ENCODE results near the gene SERGEF.

The SERGEF gene

DNA sequence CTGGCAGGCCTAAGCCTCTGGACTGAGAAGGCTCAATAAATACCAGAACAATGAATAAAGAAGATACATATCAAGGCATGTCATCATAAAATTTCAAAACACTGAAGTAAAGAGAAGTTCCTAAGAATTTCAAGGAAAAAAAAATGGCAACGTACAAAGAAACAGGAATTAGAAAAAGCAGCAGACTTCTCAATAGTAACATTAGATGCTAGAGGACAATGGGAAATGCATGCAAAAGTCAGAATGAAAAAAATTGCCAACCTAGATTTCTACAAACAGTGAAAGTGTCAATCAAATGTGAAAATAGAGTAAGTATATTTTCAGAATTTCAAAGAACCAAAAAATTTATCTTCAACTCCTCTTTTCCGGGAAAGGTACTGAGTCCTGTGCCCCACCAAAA lies 153.3 kb downstream of the SERGEF start:
- DNase-seq (ENCODE audit: low spot score): no peak

- no peak for DNase-seq (ENCODE audit: low spot score)
These were observed 157.1 kb downstream of the SERGEF start for GRCh38 chr11:17855531-17856290.

DNA sequence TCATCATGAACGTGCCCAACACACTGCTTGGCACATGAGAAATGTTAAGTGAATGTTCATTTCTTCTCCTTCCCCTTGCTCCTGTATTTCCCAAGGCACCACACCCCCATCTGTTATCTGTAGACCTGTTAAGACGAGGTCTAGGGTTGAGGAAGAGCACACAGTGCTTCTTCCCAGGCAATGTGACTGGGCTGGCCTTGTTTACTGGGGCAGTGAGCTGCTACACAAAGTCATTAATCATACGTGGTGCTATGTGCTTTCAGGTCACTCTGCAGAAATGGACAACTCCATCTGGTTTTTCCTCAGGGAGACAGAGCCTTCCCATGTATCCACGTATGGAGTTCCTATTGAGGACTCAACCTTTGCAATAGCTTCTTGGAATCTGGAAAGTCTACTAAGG lies 159.6 kb downstream of the SERGEF start:
- no peak for DNase-seq (ENCODE audit: low spot score)

DNA sequence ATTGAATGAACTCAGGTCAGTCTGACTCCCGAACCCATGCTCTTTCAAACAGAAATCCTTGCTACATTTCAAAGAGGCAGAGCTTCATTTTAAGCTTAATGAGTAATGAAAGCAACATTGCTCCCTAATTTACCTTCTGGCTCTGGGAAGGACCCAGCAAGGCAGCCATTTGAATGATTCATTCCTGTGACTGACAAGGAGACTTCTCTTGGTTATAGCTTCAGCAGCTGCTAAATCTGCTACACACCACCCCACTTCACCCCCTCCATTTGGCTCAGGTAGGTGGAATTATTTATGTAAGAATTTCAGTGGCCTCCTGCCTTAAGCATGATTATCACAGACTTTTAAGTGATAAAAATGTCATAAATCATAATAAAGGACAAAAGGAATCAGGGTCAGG lies 160.6 kb downstream of the SERGEF start:
- no peak for DNase-seq (ENCODE audit: low spot score)

GRCh38 chr11:17851697-17852096 lies 161.2 kb downstream of the SERGEF start:
- no peak for DNase-seq (ENCODE audit: low spot score)

GRCh38 chr11:17850336-17850735 lies 162.5 kb downstream of the SERGEF start:
- DNase-seq (ENCODE audit: low spot score): no peak

- DNase-seq (ENCODE audit: low spot score): no peak
These were observed 164.1 kb downstream of the SERGEF start for GRCh38 chr11:17848715-17849114.

DNA sequence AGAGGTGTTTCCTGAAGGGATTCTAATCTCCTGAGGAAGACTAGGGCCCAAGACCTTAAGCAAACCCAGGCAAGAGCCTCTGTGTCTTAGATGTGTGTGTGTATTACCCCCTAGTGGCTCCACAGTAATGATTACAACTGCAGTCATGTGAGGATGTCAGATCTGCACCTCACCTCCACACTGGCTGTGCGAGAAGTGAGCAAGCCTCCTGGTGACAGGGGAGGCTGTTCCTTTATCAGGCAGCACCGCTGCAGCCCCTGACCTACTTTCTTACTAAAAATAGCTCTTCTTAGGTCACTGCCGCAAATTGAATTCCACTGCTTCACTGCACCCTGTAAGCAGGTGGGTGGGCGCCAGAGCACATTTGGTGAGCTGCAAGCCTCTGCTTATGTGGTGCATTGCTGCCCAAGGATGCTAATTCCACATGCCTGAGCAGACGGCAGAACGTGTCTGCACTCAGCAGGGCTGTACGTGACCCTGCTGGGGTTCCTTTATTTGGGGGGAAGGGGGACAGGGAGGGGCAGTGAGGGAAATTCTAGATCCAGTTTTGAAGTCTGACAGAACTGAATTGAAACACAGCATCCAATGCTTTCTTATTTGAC lies 165.9 kb downstream of the SERGEF start:
- DNase-seq (ENCODE audit: low spot score): no peak

- no peak for DNase-seq (ENCODE audit: low spot score)
These were observed 167.4 kb downstream of the SERGEF start for GRCh38 chr11:17845431-17845881.

GRCh38 chr11:17840101-17840548 lies 172.7 kb downstream of the SERGEF start:
- no peak for DNase-seq (ENCODE audit: low spot score)

DNA sequence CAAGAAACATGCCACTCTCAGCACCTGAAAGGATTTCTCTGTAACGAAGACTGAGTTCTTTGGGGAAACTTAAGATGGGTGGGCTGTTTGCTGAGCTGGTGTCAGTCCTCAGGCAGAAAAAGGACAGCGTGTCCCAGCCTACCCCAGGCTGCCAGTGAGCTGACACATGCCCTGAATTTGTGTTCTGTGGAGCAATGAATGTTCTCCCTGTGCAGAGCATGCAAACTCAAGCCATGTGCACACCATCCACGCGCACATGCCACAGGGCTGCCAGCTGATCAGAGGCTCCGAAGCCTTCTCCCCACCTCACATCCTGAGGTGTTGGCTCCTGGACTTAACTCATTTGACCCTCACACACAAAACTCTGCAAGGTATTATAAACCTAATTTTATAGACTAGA lies 173.4 kb downstream of the SERGEF start:
- no peak for DNase-seq (ENCODE audit: low spot score)

GRCh38 chr11:17838102-17838501 lies 174.7 kb downstream of the SERGEF start:
- no peak for DNase-seq (ENCODE audit: low spot score)

DNA sequence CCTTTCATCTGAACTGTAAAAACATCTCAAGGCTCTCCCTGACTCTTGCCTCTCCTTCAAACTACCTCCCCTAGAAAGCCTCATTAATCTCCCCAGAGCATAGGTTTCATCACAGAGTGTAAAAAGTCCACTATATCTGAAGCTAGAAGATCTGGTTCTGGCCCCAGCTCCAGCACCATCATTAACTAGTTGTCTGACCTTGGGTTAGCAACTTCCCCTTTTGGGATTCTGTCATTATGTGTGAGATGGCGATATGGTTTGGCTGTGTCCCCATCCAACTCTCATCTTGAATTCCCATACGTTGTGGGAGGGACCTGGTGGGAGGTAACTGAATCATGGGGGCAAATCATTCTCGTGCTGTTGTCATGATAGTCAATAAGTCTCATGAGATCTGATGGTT lies 181.0 kb downstream of the SERGEF start:
- DNase-seq (ENCODE audit: low spot score): no peak

GRCh38 chr11:17831228-17831627 lies 181.6 kb downstream of the SERGEF start:
- DNase-seq (ENCODE audit: low spot score): no peak

GRCh38 chr11:17828311-17828751 lies 184.5 kb downstream of the SERGEF start:
- DNase-seq (ENCODE audit: low spot score): no peak

DNA sequence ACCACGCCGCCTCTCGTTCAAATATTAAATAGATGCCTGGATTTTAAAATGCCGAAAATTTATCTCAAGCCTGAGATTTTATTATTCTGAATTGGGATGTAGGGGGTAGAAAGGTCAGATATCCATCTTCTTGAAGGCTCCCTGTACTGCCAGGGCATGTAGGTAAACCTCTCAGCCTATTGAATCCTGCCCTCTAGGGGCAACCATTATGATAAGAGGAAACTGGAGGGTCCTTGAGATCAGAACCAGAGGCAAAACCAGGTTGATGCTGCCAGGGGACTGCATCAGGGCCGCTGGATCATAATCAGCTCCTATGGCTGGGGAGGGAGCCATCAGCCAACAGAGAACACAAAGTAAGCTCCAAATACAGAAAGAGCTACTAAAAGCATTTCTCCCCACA lies 185.8 kb downstream of the SERGEF start:
- DNase-seq (ENCODE audit: low spot score): no peak

DNA sequence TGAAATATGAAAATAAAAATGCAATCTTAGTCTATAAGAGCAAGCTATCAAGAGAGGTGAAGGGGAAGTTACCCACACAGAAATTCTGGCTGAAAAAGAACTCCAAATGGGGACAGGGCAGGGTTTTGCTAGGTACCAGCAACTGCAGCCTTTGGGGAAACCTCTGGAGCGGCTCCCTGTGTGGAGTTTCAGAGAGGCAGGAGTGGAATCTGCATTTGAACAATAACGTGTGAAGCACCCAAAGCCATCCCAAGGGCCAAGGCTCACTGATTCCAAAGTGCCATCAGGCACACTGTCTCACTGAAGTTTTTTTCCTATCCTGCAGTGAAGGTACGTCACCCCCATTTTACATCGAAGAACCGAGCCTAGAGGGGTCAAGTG lies 190.5 kb downstream of the SERGEF start:
- DNase-seq (ENCODE audit: low spot score): no peak

DNA sequence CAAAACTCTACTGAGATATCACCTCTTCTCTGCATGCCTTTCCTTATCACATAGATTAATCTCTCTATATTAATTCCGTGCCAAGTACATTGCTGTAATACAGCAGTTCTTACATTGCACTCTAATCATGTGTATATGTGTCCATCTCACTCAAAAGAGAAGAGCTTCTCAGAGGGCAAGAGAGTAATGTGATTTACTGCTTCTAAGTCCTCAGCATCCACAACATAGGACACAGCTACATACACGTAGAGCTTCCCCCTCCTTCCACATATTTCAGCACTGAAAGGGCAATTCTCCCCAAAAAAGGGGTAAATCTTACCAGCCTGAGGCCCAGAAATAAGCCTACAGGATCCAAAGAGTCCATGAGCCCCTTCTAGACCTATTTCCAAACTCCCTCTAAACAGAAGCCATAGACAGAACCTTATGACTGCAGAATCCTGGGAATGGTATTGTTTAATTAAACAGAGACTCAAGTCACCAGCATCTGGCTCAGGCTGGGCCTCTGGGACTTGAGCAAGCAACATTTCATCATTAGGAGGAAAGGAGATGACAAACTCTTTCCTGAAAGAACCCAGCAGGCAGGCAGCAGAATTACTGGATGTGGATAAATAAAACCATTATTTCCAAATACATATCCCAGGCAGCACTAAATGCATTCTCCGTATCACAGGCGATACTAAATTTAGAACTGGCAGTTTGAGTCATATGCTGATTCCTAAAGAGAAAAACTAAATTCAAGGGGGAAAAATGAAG lies 191.0 kb downstream of the SERGEF start:
- DNase-seq (ENCODE audit: low spot score): no peak

- no peak for DNase-seq (ENCODE audit: low spot score)
These were observed 196.5 kb downstream of the SERGEF start for GRCh38 chr11:17816232-17816931.

- DNase-seq (ENCODE audit: low spot score): no peak
These were observed 198.3 kb downstream of the SERGEF start for GRCh38 chr11:17814546-17814945.

DNA sequence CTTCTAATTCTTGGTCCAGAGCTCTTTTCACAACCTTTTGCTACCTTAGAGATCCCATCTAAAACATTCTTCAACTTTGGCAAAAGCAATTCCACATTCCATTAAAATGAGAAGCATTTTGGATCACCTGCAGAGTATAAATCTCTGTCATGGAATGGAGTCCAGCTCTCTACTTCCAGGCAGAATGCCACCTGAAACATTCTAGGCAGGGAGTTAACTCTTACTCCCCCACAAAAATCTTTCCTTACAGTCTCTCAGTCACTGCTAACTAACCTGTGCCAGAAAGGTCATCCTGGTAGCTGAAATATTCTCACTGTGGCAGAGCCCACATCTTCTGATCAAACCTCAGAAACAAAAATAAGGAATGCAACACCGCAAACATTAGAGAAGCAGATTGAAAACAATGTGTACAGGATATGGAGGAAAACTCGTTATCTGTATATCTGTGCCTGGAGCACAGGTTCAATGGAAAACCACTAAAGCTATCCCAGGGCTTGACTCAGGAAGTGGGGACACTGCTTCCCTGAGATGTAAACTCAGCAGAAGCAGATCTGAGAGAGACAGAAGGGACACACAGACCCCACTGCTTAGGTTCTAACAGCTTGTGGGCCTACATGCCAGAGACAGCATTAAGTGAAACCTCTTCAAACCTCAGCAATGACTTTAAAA lies 199.3 kb downstream of the SERGEF start:
- DNase-seq (ENCODE audit: low spot score): no peak

DNA sequence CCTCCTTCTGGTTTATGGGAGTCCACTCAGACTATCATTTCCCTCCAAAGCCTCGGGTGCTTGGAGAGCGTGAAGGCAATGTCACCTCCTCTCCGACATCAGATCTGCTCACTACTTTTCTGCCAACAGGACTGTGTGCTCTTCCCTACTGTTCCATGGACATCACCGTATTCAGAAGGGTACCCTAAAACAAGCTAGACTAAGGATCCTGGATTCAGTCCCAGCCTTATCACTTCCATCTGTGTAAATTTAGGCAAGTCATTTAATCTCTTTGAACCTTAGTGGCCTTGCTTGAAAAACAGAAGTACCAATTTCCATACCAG lies 200.0 kb downstream of the SERGEF start:
- DNase-seq (ENCODE audit: low spot score): no peak
